ENCODE data around the gene LGALS8. TPM values are rescaled to one million over a fixed set of nuclear protein-coding genes. Genes with fewer than 3 reads are reported as not detected.
"Not testable (repeated sequence)": the region's sequence is repeated elsewhere in the genome, so short reads cannot be mapped to it uniquely, and the experiment has no call there.

LGALS8 gene
- total and polyA plus RNA-seq, 2 donors (not counting 1 experiment from before 2014, with no cell fraction given), result 38.0 to 67.0 TPM

- CTCF ChIA-PET, result interaction anchor here (0.7 to 8.4 kb wide), 2 partner anchors 88 to 379 kb away, joined by 3 to 174 read pairs; no protein-coding TSS in a partner anchor
- no peaks in the 10 kb centered on the region for H3K4me1 Mint-ChIP-seq
- H3K4me3 ChIP-seq (ENCODE audit: control extremely low read depth in 1 of 5, extremely low read depth in 1 of 5, insufficient read depth in 1 of 5, low read depth in 2 of 5, low read length in 4 of 5), result no peak overlapping the region
- ATAC-seq (ENCODE audit: low read depth) (no peak), DNase-seq (no peak)
- TF ChIP-seq CTCF (IDR thresholded peaks at IDR 0.05), result no peak
- no peak for TF ChIP-seq EZH2 (IDR thresholded peaks at IDR 0.05; ENCODE audit: borderline replicate concordance, insufficient read depth, low read depth, low read length, poor library complexity, severe bottlenecking)
- intact Hi-C loops (cut with micrococcal nuclease), result no loop called here
- WGBS (ENCODE audit: insufficient coverage), result 92% methylated on average over 4 of the region's 4 CpGs
- H3K4me2 ChIP-seq (replicated peaks; ENCODE audit: low read depth, low read length, poor library complexity, severe bottlenecking), result no peak overlapping the region
- H3K27ac ChIP-seq (ENCODE audit: low read length in 2 of 2), result no peak overlapping the region
- H3K27me3 Mint-ChIP-seq, result peaks cover 19% of the 10 kb centered on the region
- no peak overlapping the region for H3K9ac ChIP-seq (ENCODE audit: low read length)
- H2AFZ ChIP-seq (ENCODE audit: insufficient read depth, low read depth, low read length, poor library complexity, severe bottlenecking), result no peak overlapping the region
- no peaks in the 10 kb centered on the region for H3K9me3 Mint-ChIP-seq (ENCODE audit: insufficient read depth)
- H3K27me3 ChIP-seq (replicated peaks in 1 of 4; ENCODE audit: control extremely low read depth in 1 of 4, control insufficient read depth in 3 of 4, insufficient read depth in 4 of 4, low read length in 3 of 4), result peaks cover 0 to 7% (median 2%) of the 10 kb centered on the region in 4 experiments
- H3K4me1 ChIP-seq (ENCODE audit: control insufficient read depth in 2 of 2, insufficient read depth in 2 of 2, low read length in 2 of 2), result no peaks in the 10 kb centered on the region
- H3K79me2 ChIP-seq (ENCODE audit: control insufficient read depth, insufficient read depth, low read length), result no peaks in the 10 kb centered on the region
- no peaks in the 10 kb centered on the region for H3K9me3 ChIP-seq (ENCODE audit: control extremely low read depth in 1 of 3, control insufficient read depth in 2 of 3, insufficient read depth in 1 of 3, low read length in 2 of 3)
- POLR2A ChIA-PET, result no interaction called here
- no peak overlapping the region for H3K27ac Mint-ChIP-seq
- H3K36me3 ChIP-seq (replicated peaks in 1 of 2; ENCODE audit: control extremely low read depth in 1 of 2, control insufficient read depth in 1 of 2, extremely low read depth in 1 of 2, insufficient read depth in 2 of 2, low read length in 1 of 2), result no peaks in the 10 kb centered on the region
- no peaks in the 10 kb centered on the region for H4K20me1 ChIP-seq (ENCODE audit: control insufficient read depth, insufficient read depth, low read length, poor library complexity, severe bottlenecking)
- H3K4me3 Mint-ChIP-seq, result no peak overlapping the region
These were observed 37.3 kb upstream of the LGALS8 start for GRCh38 chr1:236486356-236487002.

- H3K9me3 ChIP-seq (ENCODE audit: control extremely low read depth in 1 of 3, control insufficient read depth in 2 of 3, insufficient read depth in 1 of 3, low read length in 2 of 3); H4K20me1 ChIP-seq (ENCODE audit: control insufficient read depth, insufficient read depth, low read length, poor library complexity, severe bottlenecking); H3K27ac ChIP-seq (ENCODE audit: low read length in 2 of 2); H3K4me1 Mint-ChIP-seq; DNase-seq; H3K27ac Mint-ChIP-seq; H3K79me2 ChIP-seq (ENCODE audit: control insufficient read depth, insufficient read depth, low read length); H3K9ac ChIP-seq (ENCODE audit: low read length); H3K9me3 Mint-ChIP-seq (ENCODE audit: insufficient read depth); H2AFZ ChIP-seq (ENCODE audit: insufficient read depth, low read depth, low read length, poor library complexity, severe bottlenecking); intact Hi-C loops (cut with micrococcal nuclease); H3K4me1 ChIP-seq (ENCODE audit: control insufficient read depth in 2 of 2, insufficient read depth in 2 of 2, low read length in 2 of 2); ATAC-seq (ENCODE audit: low read depth); H3K4me3 ChIP-seq (ENCODE audit: control extremely low read depth in 1 of 5, extremely low read depth in 1 of 5, insufficient read depth in 1 of 5, low read depth in 2 of 5, low read length in 4 of 5); H3K4me3 Mint-ChIP-seq; H3K36me3 ChIP-seq (replicated peaks in 1 of 2; ENCODE audit: control extremely low read depth in 1 of 2, control insufficient read depth in 1 of 2, extremely low read depth in 1 of 2, insufficient read depth in 2 of 2, low read length in 1 of 2); H3K4me2 ChIP-seq (replicated peaks; ENCODE audit: low read depth, low read length, poor library complexity, severe bottlenecking): not testable (repeated sequence)
- H3K27me3 Mint-ChIP-seq, result peaks cover 31% of the 10 kb centered on the region
- no CpG with 5 or more reads among the region's 3 CpGs for WGBS (ENCODE audit: insufficient coverage)
- H3K27me3 ChIP-seq (replicated peaks in 1 of 4; ENCODE audit: control extremely low read depth in 1 of 4, control insufficient read depth in 3 of 4, insufficient read depth in 4 of 4, low read length in 3 of 4), result peaks cover 0 to 10% (median 6%) of the 10 kb centered on the region in 4 experiments
- CTCF ChIA-PET, result interaction anchor here (0.7 to 8.4 kb wide), 6 partner anchors 8 to 381 kb away, joined by 3 to 174 read pairs (median 4); no protein-coding TSS in a partner anchor
- POLR2A ChIA-PET, result interaction anchor here (0.6 kb wide), 1 partner anchor 8 kb away, joined by 3 read pairs; no protein-coding TSS in a partner anchor
These were observed 34.6 kb upstream of the LGALS8 start for GRCh38 chr1:236489161-236489560.
